Large intestine (tissue), 3 donors: ENCODE results near the gene ZFP62. TPM values are rescaled to one million over a fixed set of nuclear protein-coding genes. Genes with fewer than 3 reads are reported as not detected.
A peak's percentile ranks its signal among the peaks of the same experiment; 100 is the strongest.

Experiments
- DNase-seq, 2 donors: peaks; one replicate each; pipeline versions ENCODE4 v3.0.0 to v3.0.0-alpha.2; 2013
- H3K27ac ChIP-seq: one replicate; pipeline ENCODE4 v1.5.1; 2013; ENCODE audit warnings: low read length
- H3K27me3 ChIP-seq: 2 replicates; pipeline ENCODE4 v1.6.1; 2013; ENCODE audit warnings: low read length; ENCODE audit not compliant: control insufficient read depth, insufficient read depth
- H3K36me3 ChIP-seq: 2 replicates; pipeline ENCODE4 v1.6.1; 2013; ENCODE audit warnings: low read length; ENCODE audit not compliant: control insufficient read depth, insufficient read depth
- H3K4me1 ChIP-seq: one replicate; pipeline ENCODE4 v1.6.1; 2013; ENCODE audit warnings: low read length; ENCODE audit not compliant: control insufficient read depth, insufficient read depth
- H3K4me3 ChIP-seq: one replicate; pipeline ENCODE4 v1.5.1; 2013; ENCODE audit warnings: low read length
- H3K9me3 ChIP-seq: one replicate; pipeline ENCODE4 v1.6.1; 2013; ENCODE audit warnings: mild to moderate bottlenecking, low read depth, low read length, moderate library complexity; ENCODE audit not compliant: control insufficient read depth
- WGBS: methylation state at CpG from one replicate; pipeline ENCODE4 v1.1.5; 2013; ENCODE audit warnings: low lambda C conversion rate; ENCODE audit not compliant: insufficient coverage; 5-methylcytosine and 5-hydroxymethylcytosine counted together
- polyA plus RNA-seq: library from polyadenylated mRNA; unstranded; fragments of 120-200 nt; gene quantifications from one replicate; pipeline ENCODE4 v1.2.1, GENCODE V29; 2013

The ZFP62 gene
- polyA plus RNA-seq, 1 donor = 56.1 TPM

DNA sequence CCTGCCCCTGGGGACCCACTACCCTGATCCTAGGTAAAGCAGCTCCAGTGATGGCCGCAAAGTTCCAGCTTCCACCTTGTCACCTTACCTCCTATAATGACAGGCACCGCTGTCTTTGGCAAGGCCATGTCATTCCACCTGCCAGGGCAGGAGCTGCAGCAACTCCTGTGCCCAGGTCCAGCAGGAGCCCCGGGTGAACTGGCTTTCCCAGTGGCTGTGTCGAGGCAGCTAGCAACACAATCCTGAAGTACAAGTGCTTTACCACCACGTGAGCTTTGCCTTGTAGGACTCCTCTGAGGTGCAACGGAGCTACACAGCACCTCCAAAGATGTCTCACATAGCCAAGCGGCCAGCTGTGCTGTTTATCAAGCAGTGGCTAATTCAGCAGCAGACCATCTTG is 37.7 kb downstream of the ZFP62 start:
- no peak overlapping the region for H3K4me3 ChIP-seq
- no CpG with 5 or more reads among the region's 7 CpGs for WGBS
- DNase-seq = no peak
- H3K27me3 ChIP-seq = no peaks in the 10 kb centered on the region
- H3K27ac ChIP-seq = no peak overlapping the region
- H3K36me3 ChIP-seq = no peaks in the 10 kb centered on the region
- H3K9me3 ChIP-seq = no peaks in the 10 kb centered on the region
- H3K4me1 ChIP-seq = no peaks in the 10 kb centered on the region

DNA sequence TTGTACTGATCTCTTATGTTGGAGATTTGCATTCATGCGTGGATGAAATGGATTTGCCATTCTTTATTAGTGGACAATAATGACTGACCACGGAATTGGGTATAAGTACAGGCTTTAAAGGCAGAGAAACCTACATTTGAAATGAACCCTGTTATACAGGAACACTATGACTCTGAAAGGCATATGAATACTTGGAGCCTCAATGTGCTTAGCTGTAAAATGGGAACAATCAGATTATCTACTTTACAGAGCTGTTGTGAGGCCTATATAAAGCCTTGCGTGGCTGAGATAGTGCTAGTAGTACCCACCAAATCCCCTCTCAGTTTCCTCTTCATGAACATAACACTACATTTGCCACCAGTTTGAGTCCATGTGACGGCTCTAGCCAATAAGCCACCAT is 39.5 kb downstream of the ZFP62 start:
- Histone ChIP-seq H3K4me1 (peaks cover 8% of the 10 kb centered on the region), H3K4me3 (no peak overlapping the region), H3K27ac (peak overlapping the region; percentile 36), H3K9me3 (no peaks in the 10 kb centered on the region), H3K36me3 (no peaks in the 10 kb centered on the region), H3K27me3 (no peaks in the 10 kb centered on the region)
- no peak for DNase-seq
- WGBS = no CpG with 5 or more reads among the region's 4 CpGs

DNA sequence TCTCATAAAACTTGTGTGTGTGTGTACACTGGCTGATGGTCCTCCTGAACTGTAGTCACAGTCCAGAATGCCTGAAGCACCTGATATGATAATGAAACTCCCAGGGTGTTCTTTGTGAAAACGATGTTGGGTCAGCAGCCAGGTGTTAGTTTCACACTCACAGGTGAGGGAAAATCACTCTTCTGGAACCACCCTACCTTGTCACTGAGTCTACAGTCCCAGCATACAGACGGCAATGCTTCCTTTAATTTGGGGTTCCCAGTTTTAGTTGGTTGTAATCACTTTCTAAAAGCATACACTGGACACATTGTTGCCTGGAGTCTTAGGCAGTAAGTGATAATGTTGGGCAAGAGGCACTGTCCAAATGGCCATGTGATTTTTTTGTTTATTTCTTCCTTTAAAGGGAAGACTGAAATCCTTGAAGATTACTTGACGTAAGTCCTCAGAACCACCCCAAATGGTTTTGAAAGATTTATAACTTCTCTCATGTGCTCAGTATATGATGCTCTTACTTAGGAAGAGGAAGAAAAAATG is 40.2 kb downstream of the ZFP62 start:
- no peak overlapping the region for H3K4me3 ChIP-seq
- no CpG with 5 or more reads among the region's 3 CpGs for WGBS

DNA sequence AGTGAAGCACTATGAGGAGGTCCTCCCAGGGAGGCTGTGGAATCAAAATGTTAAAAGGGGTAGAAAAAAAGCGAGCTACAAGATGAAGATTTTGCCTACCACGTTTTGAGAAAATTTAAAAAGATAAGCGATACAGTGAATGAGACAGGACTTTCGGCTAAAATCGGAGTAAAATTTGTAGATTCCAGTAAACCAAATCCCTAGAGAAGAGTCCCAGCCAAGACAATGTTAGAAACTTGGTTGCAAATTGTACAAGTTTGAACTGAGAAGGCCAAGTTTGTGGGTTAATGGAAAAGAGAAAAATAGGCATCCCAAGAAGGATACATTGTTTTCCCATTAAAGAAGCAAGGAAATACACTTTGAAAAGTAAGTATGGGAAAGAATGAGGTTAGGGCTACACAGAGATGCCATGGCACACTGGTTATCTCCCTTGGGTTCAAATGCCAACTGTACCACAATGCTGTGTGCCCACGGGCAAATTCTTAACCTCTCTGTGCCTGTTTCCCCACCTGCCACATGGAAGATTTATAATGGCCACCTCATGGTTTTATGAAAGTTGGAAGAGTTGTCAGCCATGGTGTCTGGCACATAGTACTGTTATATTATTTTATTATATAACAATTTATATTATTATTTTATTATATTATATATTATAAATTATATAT is 42.3 kb downstream of the ZFP62 start:
- DNase-seq = no peak
- no peak overlapping the region for H3K4me3 ChIP-seq
- 90% methylated on average over 5 of the region's 6 CpGs for WGBS
- no peak overlapping the region for H3K27ac ChIP-seq
- peaks cover 10% of the 10 kb centered on the region for H3K4me1 ChIP-seq
- H3K36me3 ChIP-seq = no peaks in the 10 kb centered on the region
- H3K9me3 ChIP-seq = no peaks in the 10 kb centered on the region
- H3K27me3 ChIP-seq = no peaks in the 10 kb centered on the region

More for the DNA sequence above, 40.2 kb downstream of the ZFP62 start:
- peak in 1 of 2 donors; percentile 81 for DNase-seq
- H3K36me3 ChIP-seq = no peaks in the 10 kb centered on the region
- no peaks in the 10 kb centered on the region for H3K27me3 ChIP-seq
- peak overlapping the region; percentile 60 for H3K27ac ChIP-seq
- no peaks in the 10 kb centered on the region for H3K9me3 ChIP-seq
- H3K4me1 ChIP-seq = peaks cover 10% of the 10 kb centered on the region

DNA sequence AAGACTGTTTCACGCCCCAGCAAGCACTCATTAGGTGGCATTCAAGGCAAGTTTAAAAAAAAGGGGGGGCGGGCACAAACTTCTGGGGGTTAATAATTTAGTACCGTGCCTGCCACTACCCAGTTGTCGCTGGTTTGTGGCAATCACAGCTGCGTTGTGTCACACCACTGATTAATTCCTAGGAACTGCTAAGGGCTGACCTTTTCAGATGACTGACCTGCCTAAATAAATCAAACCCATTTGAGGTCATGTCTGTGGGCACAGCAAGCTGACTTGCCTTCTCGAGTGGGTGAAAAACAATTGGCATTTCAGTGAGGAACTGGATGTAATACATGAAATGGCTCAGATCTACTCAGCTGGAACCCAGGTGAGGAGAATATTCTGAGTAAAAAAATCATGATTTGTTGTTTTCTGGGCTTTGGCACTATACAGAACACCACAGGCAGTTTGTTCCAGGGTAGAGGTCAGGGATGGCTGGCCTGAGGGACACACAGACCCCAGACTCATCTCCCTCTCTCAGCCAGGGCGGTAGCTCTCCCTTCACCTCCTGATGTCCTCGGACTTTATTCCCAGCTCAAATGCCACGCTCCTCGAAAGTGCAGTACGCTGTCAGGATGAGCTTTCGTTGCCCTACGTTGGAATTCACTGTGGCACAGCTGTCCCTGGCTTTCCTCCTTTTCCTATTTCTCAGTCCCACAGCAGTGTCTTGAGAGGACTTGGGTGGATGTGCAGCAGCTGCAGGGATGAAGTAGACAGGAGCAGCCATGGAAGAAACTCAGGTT is 43.0 kb downstream of the ZFP62 start:
- Histone ChIP-seq H3K36me3 (no peaks in the 10 kb centered on the region), H3K9me3 (no peaks in the 10 kb centered on the region), H3K27me3 (no peaks in the 10 kb centered on the region), H3K4me3 (no peak overlapping the region), H3K27ac (no peak overlapping the region), H3K4me1 (peaks cover 10% of the 10 kb centered on the region)
- DNase-seq = no peak
- WGBS = no CpG with 5 or more reads among the region's 13 CpGs

DNA sequence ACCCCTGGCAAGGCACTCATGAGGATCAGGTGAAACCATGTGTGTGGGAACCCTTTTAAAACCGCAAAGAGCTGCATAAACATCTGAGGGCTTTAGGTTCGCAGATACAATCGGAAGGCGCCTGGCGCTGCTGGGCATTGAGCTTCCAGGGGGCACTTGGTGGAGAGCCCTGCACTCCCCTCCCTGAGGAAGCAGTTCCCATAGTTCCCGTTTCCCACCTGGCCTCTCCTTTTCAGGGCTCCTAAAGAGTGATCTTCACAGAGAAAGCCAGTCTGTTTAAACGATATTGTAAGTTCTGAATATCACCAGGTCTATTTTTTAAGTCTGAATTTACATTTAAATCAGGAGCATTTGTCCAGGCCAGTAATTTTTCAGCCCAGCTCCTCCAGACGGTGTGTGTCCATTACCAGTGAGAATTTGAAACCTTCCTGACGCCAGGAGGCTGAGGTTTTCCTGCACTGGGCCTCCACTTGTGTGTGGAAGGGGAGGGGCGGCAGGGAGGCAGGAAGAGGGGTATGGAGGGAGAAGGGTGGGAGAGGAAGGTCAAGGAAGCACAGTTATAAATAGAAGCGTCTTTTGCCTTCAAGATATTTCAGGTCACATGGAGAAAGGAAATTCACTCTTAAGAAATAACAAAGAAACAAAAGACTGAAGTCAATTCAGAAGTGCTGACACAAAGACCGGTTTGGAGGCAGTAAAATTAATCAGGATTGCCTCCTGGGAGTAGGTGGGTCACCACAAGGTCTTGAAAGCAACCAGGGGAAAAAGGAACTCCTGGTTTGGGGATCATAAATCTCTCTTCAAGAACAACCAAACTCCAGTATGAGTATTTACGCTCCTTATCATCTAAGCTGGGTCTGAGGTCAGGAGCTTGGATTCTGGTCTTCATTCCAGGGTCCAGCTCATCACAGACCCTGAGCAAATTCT is 44.2 kb downstream of the ZFP62 start:
- H3K36me3 ChIP-seq = no peaks in the 10 kb centered on the region
- peaks cover 11% of the 10 kb centered on the region for H3K4me1 ChIP-seq
- DNase-seq = peak in 1 of 2 donors; percentile 78
- H3K9me3 ChIP-seq = no peaks in the 10 kb centered on the region
- H3K27me3 ChIP-seq = no peaks in the 10 kb centered on the region
- no peak overlapping the region for H3K4me3 ChIP-seq
- peak overlapping the region; percentile 66 for H3K27ac ChIP-seq
- 0% methylated on average over 1 of the region's 13 CpGs for WGBS

DNA sequence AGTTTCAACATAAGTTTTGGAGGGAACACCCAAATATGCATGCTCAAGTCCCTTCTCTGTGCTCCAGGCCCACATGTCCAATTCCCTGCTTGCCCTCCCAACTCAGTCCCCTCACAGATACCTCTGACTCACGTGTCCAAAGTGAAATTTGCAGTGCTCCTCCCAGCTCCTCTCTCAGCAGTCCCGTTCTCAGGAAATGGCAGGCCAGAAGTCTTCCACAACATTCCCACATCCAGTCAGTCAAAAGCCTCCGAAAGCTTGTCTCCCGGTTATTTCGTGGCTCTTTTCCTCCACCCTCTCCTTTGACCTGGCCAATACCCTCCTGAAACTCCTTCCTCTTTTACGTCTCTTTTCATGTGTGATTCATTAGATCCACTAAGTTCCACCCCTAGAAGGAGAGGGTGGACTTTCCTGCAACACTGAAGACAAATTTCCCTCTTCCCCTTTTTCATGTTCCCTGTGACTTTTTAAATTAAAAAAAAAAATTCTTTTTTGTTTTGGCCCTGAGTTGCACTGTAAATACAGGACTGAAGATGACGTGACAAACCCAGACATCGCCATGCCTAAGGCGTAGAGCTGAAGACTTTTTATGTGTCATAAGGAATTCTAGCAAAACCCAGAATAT is 45.7 kb downstream of the ZFP62 start:
- peaks cover 21% of the 10 kb centered on the region for H3K4me1 ChIP-seq
- H3K36me3 ChIP-seq = no peaks in the 10 kb centered on the region
- no peaks in the 10 kb centered on the region for H3K9me3 ChIP-seq

DNA sequence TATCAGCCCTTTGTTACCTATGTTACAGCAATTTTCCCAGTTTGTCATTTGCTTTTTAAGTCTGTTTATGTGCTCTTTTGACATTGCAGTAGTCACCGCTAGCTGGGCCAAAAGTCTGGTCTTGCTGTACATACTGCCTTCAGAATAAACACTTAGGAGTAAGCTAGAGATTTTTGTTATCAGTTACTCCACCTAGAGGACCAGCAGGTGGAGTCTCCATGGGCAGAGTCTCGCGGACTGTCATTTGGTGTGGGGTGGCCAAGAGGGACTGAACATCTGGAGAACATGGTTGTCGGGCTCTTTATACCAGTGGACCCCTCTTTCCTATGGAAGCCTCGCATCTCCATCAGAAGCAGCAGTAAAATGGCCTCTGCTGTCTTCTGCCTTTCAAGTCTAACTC is 47.7 kb downstream of the ZFP62 start:
- Histone ChIP-seq H3K9me3 (no peaks in the 10 kb centered on the region), H3K27me3 (no peaks in the 10 kb centered on the region), H3K4me3 (no peak overlapping the region), H3K27ac (no peak overlapping the region), H3K4me1 (peaks cover 27% of the 10 kb centered on the region), H3K36me3 (no peaks in the 10 kb centered on the region)
- WGBS = no CpG with 5 or more reads among the region's 5 CpGs
- no peak for DNase-seq

More for the DNA sequence above, 45.7 kb downstream of the ZFP62 start:
- Histone ChIP-seq H3K4me3 (no peak overlapping the region), H3K27me3 (no peaks in the 10 kb centered on the region), H3K27ac (peak overlapping the region; percentile 4)
- DNase-seq = no peak
- WGBS = 80% methylated on average over 2 of the region's 9 CpGs

DNA sequence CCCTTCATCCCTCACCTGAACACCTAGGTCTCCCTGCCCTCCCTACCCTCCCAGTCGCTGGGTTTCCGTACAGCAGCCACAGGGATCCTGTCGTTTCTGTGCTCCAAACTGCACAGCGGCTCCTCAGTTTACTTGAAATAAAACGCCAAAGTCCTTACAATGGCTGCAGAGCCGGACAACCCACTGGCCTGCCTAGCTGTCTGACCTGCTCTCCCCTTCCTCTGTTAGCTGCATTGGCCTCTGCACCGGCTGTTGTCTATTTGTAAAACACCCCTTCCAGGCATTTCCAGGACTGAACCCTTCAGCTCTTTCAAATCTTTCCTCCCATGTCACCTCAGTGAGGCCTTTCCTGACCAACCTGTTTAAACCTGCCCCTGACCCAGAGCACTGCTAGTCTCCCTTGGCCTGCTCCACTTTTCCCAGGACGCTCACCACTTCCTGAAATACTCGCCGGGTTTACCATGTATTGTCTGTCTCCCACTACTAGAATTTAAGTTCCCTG is 49.4 kb downstream of the ZFP62 start:
- Histone ChIP-seq H3K27ac (peak overlapping the region; percentile 97), H3K27me3 (no peaks in the 10 kb centered on the region), H3K4me3 (no peak overlapping the region), H3K36me3 (peaks cover 2% of the 10 kb centered on the region), H3K9me3 (no peaks in the 10 kb centered on the region), H3K4me1 (peaks cover 36% of the 10 kb centered on the region)
- DNase-seq = no peak
- 87% methylated on average over 2 of the region's 10 CpGs for WGBS
